Fibroblast of mammary gland (primary cell): Measurements from ENCODE around the gene IZUMO4.

Experiments used
- DNase-seq: peaks from one replicate; pipeline ENCODE4 v3.0.0-alpha.2; 2010; ENCODE audit warnings: low read depth
- H3K4me3 ChIP-seq: 2 replicates; pipeline ENCODE4 v1.5.1; 2011; ENCODE audit warnings: low read depth, mild to moderate bottlenecking, low read length, moderate library complexity; ENCODE audit not compliant: control insufficient read depth
- TF ChIP-seq, protein P1 (sequence below): conservative IDR thresholded peaks from 2 replicates; pipeline ENCODE4 v1.5.1; 2011; ENCODE audit warnings: low read depth, low read length, inconsistent platforms; ENCODE audit not compliant: control insufficient read depth, insufficient read depth

Gene IZUMO4

DNA sequence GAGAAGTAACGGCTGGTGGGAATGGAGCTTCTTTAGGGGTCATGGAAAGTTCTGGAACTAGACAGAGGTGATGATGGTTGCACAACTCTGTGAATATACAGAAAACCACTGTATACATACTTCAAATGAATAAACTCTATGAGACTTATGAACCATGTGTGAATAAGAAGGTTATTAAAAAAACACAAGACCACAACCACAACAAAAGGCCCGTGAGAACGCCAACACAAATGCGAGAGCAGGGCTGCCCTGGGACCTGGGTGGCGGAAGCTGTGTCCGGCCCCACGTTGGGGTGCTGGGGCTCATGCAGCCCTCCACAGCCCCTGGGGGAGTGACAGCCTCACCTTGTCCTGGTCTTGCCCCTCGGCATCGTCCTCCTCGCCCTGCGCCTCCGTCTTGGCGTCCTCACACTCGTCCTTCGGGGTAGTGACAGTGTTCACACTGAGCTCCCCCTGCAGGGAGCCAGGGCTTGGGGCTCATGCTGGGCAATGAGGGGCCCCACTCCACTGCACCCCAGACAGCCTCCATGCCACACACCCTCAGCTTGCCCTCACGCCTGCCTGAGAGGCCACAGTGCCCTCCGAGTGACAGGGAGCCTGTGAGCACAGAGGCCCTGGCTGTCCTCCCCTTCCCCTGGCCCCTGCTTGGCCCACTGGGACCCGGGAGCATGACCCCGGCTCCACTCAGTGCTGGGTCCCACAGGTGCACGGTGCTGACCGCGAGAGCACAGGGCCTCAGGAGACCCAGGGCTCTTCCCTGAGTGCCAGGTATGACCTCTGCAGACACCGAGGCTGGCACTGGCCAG, 16.0 kb downstream of the IZUMO4 start:
- H3K4me3 ChIP-seq, result no peak overlapping the region
- TF ChIP-seq, protein P1, sequence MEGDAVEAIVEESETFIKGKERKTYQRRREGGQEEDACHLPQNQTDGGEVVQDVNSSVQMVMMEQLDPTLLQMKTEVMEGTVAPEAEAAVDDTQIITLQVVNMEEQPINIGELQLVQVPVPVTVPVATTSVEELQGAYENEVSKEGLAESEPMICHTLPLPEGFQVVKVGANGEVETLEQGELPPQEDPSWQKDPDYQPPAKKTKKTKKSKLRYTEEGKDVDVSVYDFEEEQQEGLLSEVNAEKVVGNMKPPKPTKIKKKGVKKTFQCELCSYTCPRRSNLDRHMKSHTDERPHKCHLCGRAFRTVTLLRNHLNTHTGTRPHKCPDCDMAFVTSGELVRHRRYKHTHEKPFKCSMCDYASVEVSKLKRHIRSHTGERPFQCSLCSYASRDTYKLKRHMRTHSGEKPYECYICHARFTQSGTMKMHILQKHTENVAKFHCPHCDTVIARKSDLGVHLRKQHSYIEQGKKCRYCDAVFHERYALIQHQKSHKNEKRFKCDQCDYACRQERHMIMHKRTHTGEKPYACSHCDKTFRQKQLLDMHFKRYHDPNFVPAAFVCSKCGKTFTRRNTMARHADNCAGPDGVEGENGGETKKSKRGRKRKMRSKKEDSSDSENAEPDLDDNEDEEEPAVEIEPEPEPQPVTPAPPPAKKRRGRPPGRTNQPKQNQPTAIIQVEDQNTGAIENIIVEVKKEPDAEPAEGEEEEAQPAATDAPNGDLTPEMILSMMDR, result no peak
- DNase-seq, result no peak

- DNase-seq, result peak; percentile 67
- TF ChIP-seq, protein P1, result no peak
These were observed 16.9 kb downstream of the IZUMO4 start for GRCh38 chr19:2113439-2114211.

GRCh38 chr19:2114218-2114617, 17.5 kb downstream of the IZUMO4 start:
- DNase-seq, result no peak
- TF ChIP-seq, protein P1, result no peak
- no peak overlapping the region for H3K4me3 ChIP-seq

More at GRCh38 chr19:2113439-2114211, 16.9 kb downstream of the IZUMO4 start:
- H3K4me3 ChIP-seq, result no peak overlapping the region

DNA sequence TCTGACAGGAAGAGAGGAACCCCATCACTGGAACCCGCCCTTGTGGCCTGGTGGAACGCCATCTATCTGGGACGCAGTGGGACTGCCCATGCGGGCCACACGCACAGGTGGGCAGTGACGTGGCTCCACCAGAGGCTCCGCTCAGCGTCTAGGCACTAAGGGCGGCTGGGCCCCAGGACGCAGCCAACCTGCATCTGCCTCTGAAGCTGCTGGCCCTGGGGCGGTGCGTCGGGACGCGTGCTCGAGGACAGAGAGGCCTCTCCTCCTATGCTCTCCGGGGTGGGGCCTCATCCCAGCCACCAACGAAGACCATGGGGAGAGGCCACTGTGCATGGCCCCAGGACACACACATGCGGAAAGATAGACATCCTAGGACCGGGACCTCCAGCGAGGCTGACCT, 18.1 kb downstream of the IZUMO4 start:
- no peak overlapping the region for H3K4me3 ChIP-seq
- TF ChIP-seq, protein P1, result no peak
- DNase-seq, result no peak

- TF ChIP-seq, protein P1, result no peak
- no peak for DNase-seq
- no peak overlapping the region for H3K4me3 ChIP-seq
These were observed 18.6 kb downstream of the IZUMO4 start for GRCh38 chr19:2115324-2115723.

DNA sequence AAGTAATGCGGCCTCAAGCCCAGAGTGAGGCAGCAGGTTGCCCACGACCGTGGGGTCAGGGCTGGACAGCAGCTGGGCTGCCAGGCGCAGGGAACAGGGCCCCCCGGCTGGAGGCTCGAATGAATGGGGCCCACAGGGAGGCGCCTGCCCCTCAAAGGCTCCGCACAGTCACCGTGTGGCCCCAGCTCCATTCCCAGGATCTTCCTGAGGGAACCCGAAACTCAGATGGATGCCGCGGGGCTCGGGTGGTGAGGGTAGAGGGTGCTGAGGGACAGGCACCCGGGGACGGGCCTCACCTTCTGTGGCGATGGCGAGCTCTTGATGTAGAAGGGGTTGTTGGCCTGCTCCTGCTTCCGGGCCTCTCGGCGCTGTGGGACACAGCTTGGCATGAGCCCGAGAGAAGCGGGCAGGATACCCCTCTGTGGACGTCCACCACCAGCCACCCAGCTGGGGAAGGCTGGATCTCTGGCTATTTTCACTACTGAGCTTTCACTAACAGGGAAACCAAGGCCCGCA, 19.3 kb downstream of the IZUMO4 start:
- no peak for DNase-seq
- H3K4me3 ChIP-seq, result no peak overlapping the region
- TF ChIP-seq, protein P1, result no peak
